SK-N-SH (cell line): ENCODE data around the gene ADAMTS3. TPM values are rescaled to one million over a fixed set of nuclear protein-coding genes. Genes with fewer than 3 reads are reported as not detected.

Source experiments
- CTCF ChIA-PET: fragments of 300-600, 350-600 bp; formaldehyde crosslinking; extraction: SDS; loops from one replicate; lab custom pipeline; 2021; lab: Yijun Ruan, JAX
- POLR2A ChIA-PET: fragments of 350-600 bp; sonication (Branson Sonifier 250); formaldehyde crosslinking; extraction: SDS; loops from one replicate; lab custom pipeline; 2020; ENCODE audit warnings: antibody characterized with exemption, inconsistent platforms; lab: Yijun Ruan, JAX
- DNase-seq: peaks from one replicate; pipeline ENCODE4 v3.0.0; 2012
- H2AFZ ChIP-seq: fragments of 200-600 bp; sonication (generic); 2 replicates; pipeline ENCODE4 v1.8.1; 2016; ENCODE audit warnings: antibody characterized with exemption, mild to moderate bottlenecking, low read depth
- H3F3A ChIP-seq: fragments of 200-600 bp; sonication (generic); replicated peaks from 2 replicates; pipeline ENCODE3; 2016; ENCODE audit warnings: antibody characterized with exemption, mild to moderate bottlenecking; ENCODE audit not compliant: insufficient read depth
- H3K27ac ChIP-seq, 2 experiments: fragments of 200-500 bp in 1 of 2; fragments of 200-600 bp in 1 of 2; sonication (Bioruptor generic) in 1 of 2; sonication (generic), shearing (Covaris generic) in 1 of 2; 2 replicates each; pipeline versions ENCODE4 v1.5.1 to v1.6.1; 2014 to 2016; ENCODE audit warnings: low read depth in 2 of 2, inconsistent platforms in 1 of 2, low read length in 1 of 2, mild to moderate bottlenecking in 1 of 2, mixed read lengths in 1 of 2
- H3K27me3 ChIP-seq: fragments of 200-600 bp; sonication (generic), shearing (Covaris generic); 2 replicates; pipeline ENCODE4 v1.6.1; 2016; ENCODE audit warnings: mixed run types; ENCODE audit not compliant: insufficient read depth
- H3K36me3 ChIP-seq, 2 experiments: fragments of 200-500 bp in 1 of 2; fragments of 200-600 bp in 1 of 2; sonication (Bioruptor generic) in 1 of 2; sonication (generic) in 1 of 2; replicated peaks in 1 of 2; 2 replicates each; pipeline versions ENCODE3 to v1.5.1; 2014 to 2016; ENCODE audit warnings: low read length in 1 of 2, mild to moderate bottlenecking in 1 of 2; ENCODE audit not compliant: insufficient read depth in 2 of 2, control insufficient read depth in 1 of 2
- H3K4me1 ChIP-seq, 2 experiments: fragments of 200-500 bp in 1 of 2; fragments of 200-600 bp in 1 of 2; sonication (Bioruptor generic) in 1 of 2; sonication (generic), shearing (Covaris generic) in 1 of 2; 2 replicates each; pipeline versions ENCODE4 v1.5.1 to v1.6.1; 2014 to 2016; ENCODE audit warnings: low read depth in 1 of 2, low read length in 1 of 2, mixed run types in 1 of 2; ENCODE audit not compliant: insufficient read depth in 2 of 2, control insufficient read depth in 1 of 2
- H3K4me2 ChIP-seq: fragments of 200-600 bp; sonication (generic), shearing (Covaris generic); 2 replicates; pipeline ENCODE4 v1.6.1; 2017; ENCODE audit warnings: mixed run types
- H3K4me3 ChIP-seq, 2 experiments: fragments of 200-500 bp in 1 of 2; fragments of 200-600 bp in 1 of 2; sonication (Bioruptor generic) in 1 of 2; sonication (generic), shearing (Covaris generic) in 1 of 2; 2 replicates each; pipeline versions ENCODE4 v1.5.1 to v1.8.1; 2014 to 2016; ENCODE audit warnings: low read depth in 2 of 2, inconsistent platforms in 1 of 2, low read length in 1 of 2, mild to moderate bottlenecking in 1 of 2, mixed read lengths in 1 of 2, moderate library complexity in 1 of 2
- H3K79me2 ChIP-seq: fragments of 200-600 bp; sonication (generic); 2 replicates; pipeline ENCODE4 v1.8.1; 2017; ENCODE audit warnings: mild to moderate bottlenecking; ENCODE audit not compliant: insufficient read depth
- H3K9ac ChIP-seq: fragments of 200-600 bp; sonication (generic); 2 replicates; pipeline ENCODE4 v1.6.1; 2017; ENCODE audit warnings: mixed run types
- H3K9me2 ChIP-seq: fragments of 200-600 bp; sonication (generic); 2 replicates; pipeline ENCODE4 v1.6.1; 2017; ENCODE audit warnings: mixed run types
- H3K9me3 ChIP-seq: fragments of 200-600 bp; sonication (generic); 2 replicates; pipeline ENCODE4 v1.6.1; 2017; ENCODE audit warnings: mixed run types, mild to moderate bottlenecking, moderate library complexity
- H4K20me1 ChIP-seq: fragments of 200-600 bp; sonication (generic); 2 replicates; pipeline ENCODE4 v1.6.1; 2017; ENCODE audit warnings: mild to moderate bottlenecking, mixed run types; ENCODE audit not compliant: insufficient read depth
- ELF1 ChIP-seq: IDR thresholded peaks from 2 replicates; pipeline ENCODE4 v1.4.0; 2012
- EP300 ChIP-seq, 2 experiments: IDR thresholded peaks; 2 replicates each; pipeline versions ENCODE4 v1.4.0 to v1.6.1; 2012; ENCODE audit warnings: borderline replicate concordance in 1 of 2, low read depth in 1 of 2, low read length in 1 of 2
- FOXJ3 ChIP-seq: sonication (generic); formaldehyde crosslinking; IDR thresholded peaks from 2 replicates; pipeline ENCODE4 v1.5.1; 2020; ENCODE audit warnings: mild to moderate bottlenecking, missing genetic modification reagents
- MEF2A ChIP-seq: IDR thresholded peaks from 2 replicates; pipeline ENCODE4 v1.4.0; 2012; ENCODE audit warnings: low read depth, borderline replicate concordance
- MXI1 ChIP-seq: IDR thresholded peaks from 2 replicates; pipeline ENCODE4 v1.6.1; 2012; ENCODE audit warnings: mild to moderate bottlenecking, low read depth, low read length, improper control_type of control experiment
- NFIC ChIP-seq: IDR thresholded peaks from 2 replicates; pipeline ENCODE4 v1.4.0; 2012; ENCODE audit warnings: borderline replicate concordance
- RCOR1 ChIP-seq: fragments of 150-350 bp; IDR thresholded peaks from 2 replicates; pipeline ENCODE4 v1.6.1; 2017; ENCODE audit warnings: antibody characterized with exemption, low read length
- SIN3A ChIP-seq: IDR thresholded peaks from 2 replicates; pipeline ENCODE4 v1.6.1; 2012; ENCODE audit warnings: low read depth, mild to moderate bottlenecking, low read length, moderate library complexity, borderline replicate concordance
- SMC3 ChIP-seq: IDR thresholded peaks from 2 replicates; pipeline ENCODE4 v1.6.1; 2012; ENCODE audit warnings: low read depth, low read length, improper control_type of control experiment
- USF1 ChIP-seq: IDR thresholded peaks from 2 replicates; pipeline ENCODE4 v1.4.0; 2012; ENCODE audit warnings: low read depth, borderline replicate concordance
- USF2 ChIP-seq: fragments of 150-350 bp; IDR thresholded peaks from 2 replicates; pipeline ENCODE4 v1.6.1; 2017; ENCODE audit warnings: antibody characterized with exemption, low read length, low read depth, borderline replicate concordance
- YY1 ChIP-seq: IDR thresholded peaks from 2 replicates; pipeline ENCODE4 v1.4.0; 2012; ENCODE audit warnings: low read depth, mild to moderate bottlenecking
- ZBTB33 ChIP-seq: IDR thresholded peaks from 2 replicates; pipeline ENCODE4 v1.4.0; 2012; ENCODE audit warnings: low read depth, borderline replicate concordance
- WGBS: methylation state at CpG from one replicate; pipeline ENCODE4 v1.1.6; 2017; ENCODE audit warnings: low lambda C conversion rate; 5-methylcytosine and 5-hydroxymethylcytosine counted together
- polyA plus RNA-seq, 3 experiments: library from polyadenylated mRNA; depleted of rRNA; stranded (reverse); fragments of >200 nt; gene quantifications; 2 replicates each; pipeline ENCODE4 v1.2.3, GENCODE V29; 2012
- TF ChIP-seq, protein P1 (sequence below): IDR thresholded peaks from 2 replicates; pipeline ENCODE4 v1.6.1; 2012; ENCODE audit warnings: mild to moderate bottlenecking, low read depth, low read length, moderate library complexity
- TF ChIP-seq, protein P2 (sequence below): fragments of 200-600 bp; sonication (generic); IDR thresholded peaks from 2 replicates; pipeline ENCODE4 v1.6.1; 2017; ENCODE audit warnings: antibody characterized with exemption, mild to moderate bottlenecking, moderate library complexity

The ADAMTS3 gene
- polyA plus RNA-seq, 1 of the 3 experiments (the other 2 are of a cell fraction), result 0.99 TPM

- TF ChIP-seq, protein P1, sequence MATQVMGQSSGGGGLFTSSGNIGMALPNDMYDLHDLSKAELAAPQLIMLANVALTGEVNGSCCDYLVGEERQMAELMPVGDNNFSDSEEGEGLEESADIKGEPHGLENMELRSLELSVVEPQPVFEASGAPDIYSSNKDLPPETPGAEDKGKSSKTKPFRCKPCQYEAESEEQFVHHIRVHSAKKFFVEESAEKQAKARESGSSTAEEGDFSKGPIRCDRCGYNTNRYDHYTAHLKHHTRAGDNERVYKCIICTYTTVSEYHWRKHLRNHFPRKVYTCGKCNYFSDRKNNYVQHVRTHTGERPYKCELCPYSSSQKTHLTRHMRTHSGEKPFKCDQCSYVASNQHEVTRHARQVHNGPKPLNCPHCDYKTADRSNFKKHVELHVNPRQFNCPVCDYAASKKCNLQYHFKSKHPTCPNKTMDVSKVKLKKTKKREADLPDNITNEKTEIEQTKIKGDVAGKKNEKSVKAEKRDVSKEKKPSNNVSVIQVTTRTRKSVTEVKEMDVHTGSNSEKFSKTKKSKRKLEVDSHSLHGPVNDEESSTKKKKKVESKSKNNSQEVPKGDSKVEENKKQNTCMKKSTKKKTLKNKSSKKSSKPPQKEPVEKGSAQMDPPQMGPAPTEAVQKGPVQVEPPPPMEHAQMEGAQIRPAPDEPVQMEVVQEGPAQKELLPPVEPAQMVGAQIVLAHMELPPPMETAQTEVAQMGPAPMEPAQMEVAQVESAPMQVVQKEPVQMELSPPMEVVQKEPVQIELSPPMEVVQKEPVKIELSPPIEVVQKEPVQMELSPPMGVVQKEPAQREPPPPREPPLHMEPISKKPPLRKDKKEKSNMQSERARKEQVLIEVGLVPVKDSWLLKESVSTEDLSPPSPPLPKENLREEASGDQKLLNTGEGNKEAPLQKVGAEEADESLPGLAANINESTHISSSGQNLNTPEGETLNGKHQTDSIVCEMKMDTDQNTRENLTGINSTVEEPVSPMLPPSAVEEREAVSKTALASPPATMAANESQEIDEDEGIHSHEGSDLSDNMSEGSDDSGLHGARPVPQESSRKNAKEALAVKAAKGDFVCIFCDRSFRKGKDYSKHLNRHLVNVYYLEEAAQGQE, result no peak
- TF ChIP-seq SIN3A, result no peak
- no peak for TF ChIP-seq FOXJ3 (CRISPR knock-in tag)
- TF ChIP-seq USF1, result no peak
- TF ChIP-seq NFIC, result no peak
- no peak for TF ChIP-seq RCOR1
- no peak for TF ChIP-seq MXI1
- TF ChIP-seq, all 33 proteins: peak for 0
Observed at GRCh38 chr4:72531322-72531721, 37.7 kb downstream of the ADAMTS3 start (continued).

DNA sequence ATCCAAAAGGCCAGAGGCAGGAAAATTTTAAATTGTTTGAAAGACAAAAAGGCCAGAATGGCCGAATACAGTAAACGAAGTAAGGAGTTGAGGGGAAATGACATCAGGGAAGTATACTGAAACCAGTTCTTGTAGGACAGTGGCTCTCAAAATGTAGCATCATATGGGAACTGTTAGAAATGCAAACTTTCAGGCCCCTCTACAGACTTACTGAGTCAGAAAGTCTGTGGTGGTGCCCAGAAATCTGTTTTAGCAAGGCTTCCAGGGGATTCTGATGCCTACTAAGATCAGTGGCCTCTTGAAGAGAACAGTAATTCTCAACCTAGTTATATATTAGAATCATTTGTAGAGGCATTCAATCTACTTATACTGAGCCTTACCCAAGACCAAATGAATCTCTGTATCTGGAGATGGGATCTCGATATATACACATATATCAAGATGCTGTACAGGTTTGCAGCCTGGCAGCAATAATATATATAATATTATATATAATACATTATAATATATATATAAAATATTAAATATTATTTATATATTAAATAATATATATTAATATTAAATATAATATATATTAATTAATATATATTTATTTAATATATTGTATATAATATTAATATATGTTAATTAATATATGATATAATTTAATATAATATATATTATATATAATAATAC lies 39.7 kb downstream of the ADAMTS3 start:
- no peak overlapping the region for H2AFZ ChIP-seq
- H3K4me2 ChIP-seq, result no peak overlapping the region
- no peaks in the 10 kb centered on the region for H4K20me1 ChIP-seq
- H3K9me2 ChIP-seq, result no peaks in the 10 kb centered on the region
- no peaks in the 10 kb centered on the region for H3F3A ChIP-seq
- H3K4me3 ChIP-seq, result no peak overlapping the region
- H3K27me3 ChIP-seq, result no peaks in the 10 kb centered on the region
- no peak overlapping the region for H3K27ac ChIP-seq
- WGBS, result 90% methylated on average over 3 of the region's 3 CpGs
- H3K9me3 ChIP-seq, result no peaks in the 10 kb centered on the region
- CTCF ChIA-PET, result interaction anchor here (1.2 kb wide), 1 partner anchor 24 kb away, joined by 3 read pairs; no protein-coding TSS in a partner anchor
- DNase-seq, result no peak
- H3K4me1 ChIP-seq, result peaks cover 0 to 7% of the 10 kb centered on the region in 2 experiments; a peak in 1 of 4 replicates
- no peak overlapping the region for H3K9ac ChIP-seq
- H3K79me2 ChIP-seq, result no peaks in the 10 kb centered on the region; the same call in 1 of the 2 replicates
- no peaks in the 10 kb centered on the region for H3K36me3 ChIP-seq
- TF ChIP-seq YY1 (no peak), SMC3 (no peak), ZBTB33 (no peak), USF2 (no peak), USF1 (no peak), EP300 (IDR thresholded peaks at IDR 0.05; ENCODE audit: borderline replicate concordance in 1 of 2, low read depth in 1 of 2, low read length in 1 of 2) (no peak), ELF1 (no peak), MEF2A (no peak)
- TF ChIP-seq, protein P2, sequence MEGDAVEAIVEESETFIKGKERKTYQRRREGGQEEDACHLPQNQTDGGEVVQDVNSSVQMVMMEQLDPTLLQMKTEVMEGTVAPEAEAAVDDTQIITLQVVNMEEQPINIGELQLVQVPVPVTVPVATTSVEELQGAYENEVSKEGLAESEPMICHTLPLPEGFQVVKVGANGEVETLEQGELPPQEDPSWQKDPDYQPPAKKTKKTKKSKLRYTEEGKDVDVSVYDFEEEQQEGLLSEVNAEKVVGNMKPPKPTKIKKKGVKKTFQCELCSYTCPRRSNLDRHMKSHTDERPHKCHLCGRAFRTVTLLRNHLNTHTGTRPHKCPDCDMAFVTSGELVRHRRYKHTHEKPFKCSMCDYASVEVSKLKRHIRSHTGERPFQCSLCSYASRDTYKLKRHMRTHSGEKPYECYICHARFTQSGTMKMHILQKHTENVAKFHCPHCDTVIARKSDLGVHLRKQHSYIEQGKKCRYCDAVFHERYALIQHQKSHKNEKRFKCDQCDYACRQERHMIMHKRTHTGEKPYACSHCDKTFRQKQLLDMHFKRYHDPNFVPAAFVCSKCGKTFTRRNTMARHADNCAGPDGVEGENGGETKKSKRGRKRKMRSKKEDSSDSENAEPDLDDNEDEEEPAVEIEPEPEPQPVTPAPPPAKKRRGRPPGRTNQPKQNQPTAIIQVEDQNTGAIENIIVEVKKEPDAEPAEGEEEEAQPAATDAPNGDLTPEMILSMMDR, result no peak
- POLR2A ChIA-PET, result no interaction called here
